HG02973 (cell line): ENCODE results near the gene CAGE1.

Source experiments
- ATAC-seq: cut with Tn5 transposase; IDR thresholded peaks from one replicate; pipeline ENCODE4 v1.9.1; 2021; ENCODE audit warnings: moderate library complexity; ENCODE audit not compliant: unreplicated experiment

Gene CAGE1

GRCh38 chr6:7389451-7390225 is at the start of gene CAGE1, which contains the start of gene RIOK1:
Gene CAGE1 (minus strand): TSS chr6:7389742. CDS start chr6:7387173, 2,569 bp downstream.
Gene RIOK1 (plus strand): TSS chr6:7389808. CDS start chr6:7390003, 195 bp downstream.
- ATAC-seq, result peak; percentile 96

- no peak for ATAC-seq
These were observed 49.7 kb upstream of the CAGE1 start for GRCh38 chr6:7439228-7439627.

- no peak for ATAC-seq
These were observed 48.5 kb upstream of the CAGE1 start for GRCh38 chr6:7438011-7438410.

GRCh38 chr6:7434672-7435071 is 45.1 kb upstream of the CAGE1 start:
- ATAC-seq, result no peak

- ATAC-seq, result no peak
These were observed 43.6 kb upstream of the CAGE1 start for GRCh38 chr6:7433121-7433617.

GRCh38 chr6:7432391-7433120 is 43.0 kb upstream of the CAGE1 start:
- no peak for ATAC-seq

- no peak for ATAC-seq
These were observed 42.3 kb upstream of the CAGE1 start for GRCh38 chr6:7431674-7432390.

GRCh38 chr6:7431313-7431673 is 41.8 kb upstream of the CAGE1 start:
- no peak for ATAC-seq

- no peak for ATAC-seq
These were observed 37.1 kb upstream of the CAGE1 start for GRCh38 chr6:7426447-7427169.

- ATAC-seq, result no peak
These were observed 36.3 kb upstream of the CAGE1 start for GRCh38 chr6:7425808-7426190.

GRCh38 chr6:7424967-7425807 is 35.6 kb upstream of the CAGE1 start:
- no peak for ATAC-seq

- no peak for ATAC-seq
These were observed 34.5 kb upstream of the CAGE1 start for GRCh38 chr6:7424058-7424457.

GRCh38 chr6:7421066-7421465 is 31.5 kb upstream of the CAGE1 start:
- no peak for ATAC-seq

- ATAC-seq, result no peak
These were observed 29.5 kb upstream of the CAGE1 start for GRCh38 chr6:7419065-7419464.

- no peak for ATAC-seq
These were observed 28.8 kb upstream of the CAGE1 start for GRCh38 chr6:7418238-7418905.

- ATAC-seq, result no peak
These were observed 28.1 kb upstream of the CAGE1 start for GRCh38 chr6:7417684-7418083.

GRCh38 chr6:7414811-7415210 is 25.3 kb upstream of the CAGE1 start:
- no peak for ATAC-seq

- ATAC-seq, result no peak
These were observed 23.7 kb upstream of the CAGE1 start for GRCh38 chr6:7413151-7413823.

- ATAC-seq, result no peak
These were observed 21.8 kb upstream of the CAGE1 start for GRCh38 chr6:7411328-7411727.
